Mesenteric fat pad (tissue), 1 donor: Measurements from ENCODE around the gene COMT. TPM values are rescaled to one million over a fixed set of nuclear protein-coding genes. Genes with fewer than 3 reads are reported as not detected.

ENCODE experiments used
- DNase-seq: peaks from one replicate; pipeline ENCODE4 v3.0.0-alpha.2; 2020; ENCODE audit warnings: low spot score
- total RNA-seq: library from RNA; stranded (reverse); fragmentation: NEBNext Ultra II Directional; extraction: Animal tissue kit (Norgen Biotek cat#: 25700); gene quantifications from one replicate; pipeline ENCODE4 v1.2.1, GENCODE V29; 2021
- donor health status: DM: yes; HTN: yes; CAD: no.

The COMT gene
- total RNA-seq, 1 donor from 2014 or later, result 144 TPM

- no peak for DNase-seq
Observed at GRCh38 chr22:19981171-19981960, 39.8 kb downstream of the COMT start.

GRCh38 chr22:19981961-19982920, 40.7 kb downstream of the COMT start:
- no peak for DNase-seq

- no peak for DNase-seq
Observed at GRCh38 chr22:19982991-19983578, 41.5 kb downstream of the COMT start.

GRCh38 chr22:19983741-19984140, 42.2 kb downstream of the COMT start:
- no peak for DNase-seq

GRCh38 chr22:19984201-19984753, 42.7 kb downstream of the COMT start:
- DNase-seq, result no peak

GRCh38 chr22:19984851-19985811, 43.6 kb downstream of the COMT start:
- DNase-seq, result no peak

- DNase-seq, result no peak
Observed at GRCh38 chr22:19986011-19986409, 44.4 kb downstream of the COMT start.

- peak; percentile 96 for DNase-seq
Observed at GRCh38 chr22:19986410-19987341, 45.1 kb downstream of the COMT start.

GRCh38 chr22:19987394-19988306, 46.1 kb downstream of the COMT start:
- DNase-seq, result no peak

GRCh38 chr22:19988331-19988808, 46.8 kb downstream of the COMT start:
- DNase-seq, result no peak

GRCh38 chr22:19988965-19989724, 47.6 kb downstream of the COMT start:
- DNase-seq, result no peak

- DNase-seq, result no peak
Observed at GRCh38 chr22:19989725-19990067, 48.1 kb downstream of the COMT start.

GRCh38 chr22:19990188-19990587, 48.6 kb downstream of the COMT start:
- no peak for DNase-seq

- DNase-seq, result no peak
Observed at GRCh38 chr22:19990609-19991394, 49.2 kb downstream of the COMT start.

- DNase-seq, result no peak
Observed at GRCh38 chr22:19991395-19991644, 49.7 kb downstream of the COMT start.

- no peak for DNase-seq
Observed at GRCh38 chr22:19991645-19992451, 50.3 kb downstream of the COMT start.
